Mesodermal cell (in vitro differentiated cells): Measurements from ENCODE around the gene MIEF1.
"Not testable (repeated sequence)": the region's sequence is repeated elsewhere in the genome, so short reads cannot be mapped to it uniquely, and the experiment has no call there.

Experiments
- H3K27ac ChIP-seq: 2 replicates; pipeline ENCODE4 v1.7.0; 2013; ENCODE audit warnings: mild to moderate bottlenecking, low read depth, low read length, moderate library complexity; ENCODE audit not compliant: severe bottlenecking
- H3K36me3 ChIP-seq: 2 replicates; pipeline ENCODE4 v1.7.1; 2013; ENCODE audit warnings: mild to moderate bottlenecking, low read length, moderate library complexity; ENCODE audit not compliant: control insufficient read depth, insufficient read depth
- H3K4me1 ChIP-seq: one replicate; pipeline ENCODE4 v1.7.1; 2013; ENCODE audit warnings: mild to moderate bottlenecking, low read length; ENCODE audit not compliant: insufficient read depth, control insufficient read depth, poor library complexity, severe bottlenecking
- H3K4me3 ChIP-seq: 2 replicates; pipeline ENCODE4 v1.7.0; 2013; ENCODE audit warnings: low read length, control low read depth, mild to moderate bottlenecking; ENCODE audit not compliant: insufficient read depth, poor library complexity, severe bottlenecking; ENCODE audit errors: extremely low read depth
- H3K9me3 ChIP-seq: 2 replicates; pipeline ENCODE4 v1.7.1; 2013; ENCODE audit warnings: mild to moderate bottlenecking, low read length, moderate library complexity; ENCODE audit not compliant: control insufficient read depth
- WGBS, 2 experiments: methylation state at CpG; one replicate each; pipeline ENCODE4 v1.1.5; 2013; ENCODE audit warnings: missing lambda C conversion rate in 2 of 2; ENCODE audit not compliant: insufficient coverage in 2 of 2; 5-methylcytosine and 5-hydroxymethylcytosine counted together

Gene MIEF1

DNA sequence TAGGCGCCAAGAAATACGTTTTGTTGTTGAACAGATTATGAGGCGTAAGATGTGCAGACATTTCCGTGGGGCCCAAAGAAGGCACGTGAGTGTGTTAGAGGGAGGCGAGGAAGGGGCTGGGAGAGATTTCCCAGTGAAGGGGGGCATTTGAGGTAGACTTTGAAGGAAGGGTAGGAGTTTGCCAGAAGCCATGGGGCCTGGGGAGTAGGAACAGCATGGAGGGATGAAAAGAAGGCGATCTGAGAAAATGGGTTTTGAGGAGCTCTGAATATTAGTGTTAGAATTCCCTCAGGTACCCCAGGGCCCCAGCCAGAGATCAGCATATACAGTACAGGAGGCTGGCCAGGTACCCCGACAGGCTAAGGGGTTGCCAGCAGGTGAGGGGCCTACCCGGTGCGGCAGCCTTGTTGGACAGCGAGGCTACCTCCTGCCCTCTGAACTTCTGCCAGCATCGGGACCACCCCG lies 414 bp upstream of the MIEF1 start:
- 43 to 44% methylated on average over 13 of the region's 13 CpGs for WGBS, 2 experiments
- peak overlapping the region; percentile 49 for H3K27ac ChIP-seq
- peak overlapping the region; percentile 94 for H3K4me3 ChIP-seq
- peaks cover 32% of the 10 kb centered on the region for H3K36me3 ChIP-seq
- H3K9me3 ChIP-seq, result no peaks in the 10 kb centered on the region
- peaks cover 6% of the 10 kb centered on the region for H3K4me1 ChIP-seq

DNA sequence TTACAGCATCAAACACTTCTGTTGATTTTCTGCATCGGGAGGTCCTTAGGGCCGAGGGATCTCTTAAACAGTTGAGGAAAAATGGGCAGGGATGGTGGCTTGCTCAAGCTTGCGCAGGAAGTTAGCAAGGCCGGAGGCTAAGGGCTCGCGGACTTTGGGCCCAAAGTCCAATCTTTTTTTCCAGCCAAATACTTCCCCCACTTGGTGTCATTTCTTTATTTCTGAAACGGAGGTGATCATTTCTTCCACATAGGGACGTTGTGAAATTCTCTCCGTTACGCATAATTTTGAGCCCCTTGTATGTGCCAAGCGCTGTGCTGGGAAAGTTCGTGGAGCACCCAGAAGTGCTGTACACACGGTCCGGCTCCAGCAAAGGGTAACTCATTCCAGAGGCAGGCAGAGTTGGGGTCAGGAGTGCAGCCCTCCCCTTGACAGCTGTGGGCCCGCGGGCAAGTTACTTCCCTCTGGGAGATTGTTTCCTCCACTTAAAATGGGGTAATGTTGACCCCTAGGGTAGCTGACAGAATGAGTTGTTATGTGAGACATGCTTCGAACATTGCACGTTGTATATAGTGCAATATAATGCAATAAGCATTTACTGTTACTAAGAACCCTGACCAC lies 809 bp downstream of the MIEF1 start:
- WGBS, 2 experiments, result 32 to 37% methylated on average over 10 to 16 of the region's 18 CpGs
- Histone ChIP-seq H3K9me3 (no peaks in the 10 kb centered on the region), H3K27ac (peak overlapping the region; percentile 30), H3K4me1 (peaks cover 6% of the 10 kb centered on the region), H3K4me3 (peak overlapping the region; percentile 94), H3K36me3 (peaks cover 43% of the 10 kb centered on the region)

DNA sequence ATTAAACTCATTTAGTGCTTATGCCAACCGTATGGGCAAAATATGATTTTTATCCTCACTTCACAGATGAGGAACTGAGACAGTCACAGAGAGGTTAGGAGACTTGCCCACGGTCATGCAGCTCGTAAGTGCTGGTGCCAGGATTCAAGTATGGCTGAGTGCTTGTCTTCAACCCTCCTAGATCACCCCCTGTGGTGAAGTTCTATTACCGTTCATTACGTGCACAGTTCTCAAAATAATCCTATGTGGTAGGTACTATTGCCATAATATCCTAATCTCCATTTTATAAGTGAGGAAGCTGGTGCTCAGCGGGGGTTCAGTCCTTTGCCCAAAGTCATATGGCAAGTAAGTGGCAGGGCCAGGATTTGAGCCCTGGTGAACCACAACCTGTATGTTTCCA lies 1.5 kb downstream of the MIEF1 start:
- Histone ChIP-seq H3K4me3 (peak overlapping the region; percentile 94), H3K27ac (no peak overlapping the region), H3K36me3 (peaks cover 50% of the 10 kb centered on the region), H3K9me3 (no peaks in the 10 kb centered on the region), H3K4me1 (peaks cover 6% of the 10 kb centered on the region)
- 95 to 100% methylated on average over 3 to 4 of the region's 6 CpGs for WGBS, 2 experiments

DNA sequence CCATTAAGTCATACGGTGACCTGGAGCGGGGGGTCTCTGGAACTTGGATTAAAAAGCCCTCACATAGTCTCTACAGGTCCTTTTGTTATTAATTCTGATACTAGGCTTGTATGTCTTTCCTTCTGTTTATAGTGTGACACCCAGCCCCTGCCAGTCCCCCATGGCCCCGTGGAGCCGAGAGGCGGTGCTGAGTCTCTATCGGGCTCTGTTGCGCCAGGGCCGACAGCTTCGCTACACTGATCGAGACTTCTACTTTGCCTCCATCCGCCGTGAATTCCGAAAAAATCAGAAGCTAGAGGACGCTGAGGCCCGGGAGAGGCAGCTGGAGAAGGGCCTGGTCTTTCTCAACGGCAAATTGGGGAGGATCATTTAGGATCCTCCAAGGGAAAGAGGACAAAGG lies 2.0 kb downstream of the MIEF1 start:
- 96 to 99% methylated on average over 14 to 15 of the region's 16 CpGs for WGBS, 2 experiments
- H3K36me3 ChIP-seq, result peaks cover 55% of the 10 kb centered on the region
- H3K27ac ChIP-seq, result no peak overlapping the region
- H3K4me1 ChIP-seq, result peaks cover 6% of the 10 kb centered on the region
- H3K4me3 ChIP-seq, result no peak overlapping the region
- H3K9me3 ChIP-seq, result no peaks in the 10 kb centered on the region

DNA sequence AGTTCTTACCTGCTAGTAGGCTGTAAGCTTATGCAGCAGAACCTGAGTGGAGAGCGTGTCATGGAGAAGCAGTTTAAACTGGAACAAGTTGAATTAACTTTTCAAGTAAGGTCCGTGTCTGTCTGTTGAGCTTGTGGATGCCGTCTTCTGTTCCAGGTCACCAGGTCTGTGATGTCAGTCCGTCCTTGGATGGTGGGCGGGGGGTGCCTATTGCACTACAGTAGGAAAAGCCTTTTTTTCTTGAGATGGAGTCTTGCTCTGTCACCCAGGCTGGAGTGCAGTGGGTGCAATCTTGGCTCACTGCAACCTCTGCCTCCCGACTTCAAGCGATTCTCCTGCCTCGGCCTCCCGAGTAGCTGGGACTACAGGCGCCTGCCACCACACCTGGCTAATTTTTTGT lies 4.9 kb downstream of the MIEF1 start:
- H3K36me3 ChIP-seq, result peaks cover 84% of the 10 kb centered on the region
- 93 to 95% methylated on average over 6 of the region's 10 CpGs for WGBS, 2 experiments
- not testable (repeated sequence) for H3K4me3 ChIP-seq, H3K27ac ChIP-seq, H3K4me1 ChIP-seq, H3K9me3 ChIP-seq

DNA sequence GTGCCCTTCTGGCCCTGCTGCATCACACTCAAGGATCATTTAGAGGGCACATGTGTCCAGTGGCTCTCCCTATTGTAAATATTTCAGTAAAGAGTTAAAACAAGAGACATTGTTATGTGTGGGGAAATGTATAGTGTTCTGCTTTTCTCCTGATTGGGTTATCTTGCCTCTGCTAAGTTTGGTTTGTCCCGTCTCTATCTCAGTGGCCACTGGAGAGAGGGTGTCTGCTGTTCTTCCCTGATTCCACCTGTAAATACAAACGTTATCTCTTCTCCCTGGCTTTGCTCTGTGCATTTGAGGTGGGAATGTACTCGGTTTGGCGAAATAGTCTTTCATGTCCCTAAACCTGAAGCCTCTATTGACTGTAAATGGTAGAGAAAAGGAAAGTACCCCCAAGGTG lies 6.3 kb downstream of the MIEF1 start:
- Histone ChIP-seq H3K4me1 (peaks cover 2% of the 10 kb centered on the region), H3K4me3 (no peak overlapping the region), H3K36me3 (peaks cover 93% of the 10 kb centered on the region), H3K27ac (no peak overlapping the region), H3K9me3 (no peaks in the 10 kb centered on the region)
- 86 to 100% methylated on average over 2 of the region's 4 CpGs for WGBS, 2 experiments

DNA sequence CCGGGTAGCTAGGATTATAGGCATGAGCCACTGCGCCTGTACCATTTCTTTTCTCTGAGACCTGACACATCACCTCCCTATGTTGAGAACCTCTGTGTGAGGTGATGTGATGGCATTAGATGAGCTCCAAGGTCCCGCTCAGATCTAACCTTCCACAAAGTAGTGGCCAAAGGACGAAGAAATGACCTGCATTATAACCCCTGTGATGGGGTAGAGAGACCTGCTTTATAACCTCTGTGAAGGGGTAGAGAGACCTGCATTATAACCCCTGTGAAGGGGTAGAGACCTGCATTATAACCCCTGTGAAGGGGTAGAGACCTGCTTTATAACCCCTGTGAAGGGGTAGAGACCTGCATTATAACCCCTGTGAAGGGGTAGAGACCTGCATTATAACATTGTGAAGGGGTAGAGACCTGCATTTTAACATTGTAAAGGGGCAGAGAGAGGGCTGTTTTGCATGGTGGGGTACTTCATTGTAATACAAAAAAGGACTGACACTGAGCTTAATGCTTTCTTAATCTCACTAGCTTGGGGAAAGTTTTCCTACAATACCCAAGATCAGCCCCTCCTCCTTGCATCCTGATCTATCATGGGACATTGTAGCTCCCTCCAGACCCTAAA lies 8.5 kb downstream of the MIEF1 start:
- H3K4me3 ChIP-seq, result no peak overlapping the region
- peaks cover 95% of the 10 kb centered on the region for H3K36me3 ChIP-seq
- H3K27ac ChIP-seq, result no peak overlapping the region
- H3K4me1 ChIP-seq, result no peaks in the 10 kb centered on the region
- H3K9me3 ChIP-seq, result no peaks in the 10 kb centered on the region
- no CpG with 5 or more reads among the region's 4 CpGs for WGBS, 2 experiments

DNA sequence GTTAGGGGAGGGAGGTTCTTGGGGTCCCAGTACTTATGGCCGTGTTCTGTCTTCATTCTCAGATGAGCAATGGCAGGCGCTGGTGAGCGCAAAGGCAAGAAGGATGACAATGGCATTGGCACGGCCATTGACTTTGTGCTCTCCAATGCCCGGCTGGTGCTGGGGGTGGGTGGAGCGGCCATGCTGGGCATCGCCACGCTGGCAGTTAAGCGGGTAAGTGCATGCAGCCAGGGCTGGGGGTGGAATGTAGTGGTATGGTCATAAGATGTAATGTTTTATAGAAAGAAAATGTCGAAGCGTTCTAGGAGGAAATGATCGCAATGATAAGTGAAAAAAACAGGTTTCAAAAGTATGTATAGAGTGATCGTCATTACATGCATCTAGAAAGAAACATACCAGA lies 9.1 kb downstream of the MIEF1 start:
- H3K36me3 ChIP-seq, result peaks cover 95% of the 10 kb centered on the region
- no peak overlapping the region for H3K27ac ChIP-seq
- no peak overlapping the region for H3K4me3 ChIP-seq
- no peaks in the 10 kb centered on the region for H3K9me3 ChIP-seq
- WGBS, 2 experiments, result 96 to 97% methylated on average over 5 to 10 of the region's 13 CpGs
- H3K4me1 ChIP-seq, result no peaks in the 10 kb centered on the region

DNA sequence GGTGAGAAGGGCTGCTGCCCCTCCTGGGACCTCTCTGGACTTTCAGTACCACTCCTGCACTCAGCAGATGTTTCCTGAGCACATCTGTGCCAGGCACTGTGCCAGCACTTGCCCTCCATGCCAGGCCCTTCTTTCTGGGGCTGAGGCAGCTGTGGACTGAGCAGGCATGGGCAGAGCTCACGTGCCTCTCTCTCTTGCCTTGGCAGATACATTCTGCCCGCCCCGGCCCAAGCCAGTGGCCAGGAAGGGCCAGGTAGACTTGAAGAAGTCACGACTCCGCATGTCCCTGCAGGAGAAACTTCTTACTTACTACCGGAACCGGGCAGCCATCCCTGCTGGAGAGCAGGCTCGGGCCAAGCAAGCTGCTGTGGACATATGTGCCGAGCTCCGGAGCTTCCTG lies 9.9 kb downstream of the MIEF1 start:
- WGBS, 2 experiments, result 91 to 99% methylated on average over 10 of the region's 10 CpGs
- no peaks in the 10 kb centered on the region for H3K9me3 ChIP-seq
- no peaks in the 10 kb centered on the region for H3K4me1 ChIP-seq
- no peak overlapping the region for H3K27ac ChIP-seq
- peaks cover 95% of the 10 kb centered on the region for H3K36me3 ChIP-seq
- no peak overlapping the region for H3K4me3 ChIP-seq

DNA sequence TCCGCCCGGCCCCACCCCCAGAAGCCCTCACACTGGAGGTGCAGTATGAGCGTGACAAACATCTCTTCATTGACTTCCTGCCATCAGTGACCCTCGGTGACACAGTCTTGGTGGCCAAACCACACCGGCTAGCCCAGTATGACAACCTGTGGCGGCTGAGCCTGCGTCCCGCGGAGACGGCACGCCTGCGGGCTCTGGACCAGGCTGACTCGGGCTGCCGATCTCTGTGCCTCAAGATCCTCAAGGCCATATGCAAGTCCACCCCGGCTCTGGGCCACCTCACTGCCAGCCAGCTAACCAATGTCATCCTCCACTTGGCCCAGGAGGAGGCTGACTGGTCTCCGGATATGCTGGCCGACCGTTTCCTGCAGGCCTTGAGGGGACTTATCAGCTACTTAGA lies 11.7 kb downstream of the MIEF1 start:
- peaks cover 90% of the 10 kb centered on the region for H3K36me3 ChIP-seq
- H3K9me3 ChIP-seq, result no peaks in the 10 kb centered on the region
- H3K4me1 ChIP-seq, result peaks cover 5% of the 10 kb centered on the region
- 93 to 99% methylated on average over 8 to 18 of the region's 18 CpGs for WGBS, 2 experiments
- no peak overlapping the region for H3K4me3 ChIP-seq
- no peak overlapping the region for H3K27ac ChIP-seq

DNA sequence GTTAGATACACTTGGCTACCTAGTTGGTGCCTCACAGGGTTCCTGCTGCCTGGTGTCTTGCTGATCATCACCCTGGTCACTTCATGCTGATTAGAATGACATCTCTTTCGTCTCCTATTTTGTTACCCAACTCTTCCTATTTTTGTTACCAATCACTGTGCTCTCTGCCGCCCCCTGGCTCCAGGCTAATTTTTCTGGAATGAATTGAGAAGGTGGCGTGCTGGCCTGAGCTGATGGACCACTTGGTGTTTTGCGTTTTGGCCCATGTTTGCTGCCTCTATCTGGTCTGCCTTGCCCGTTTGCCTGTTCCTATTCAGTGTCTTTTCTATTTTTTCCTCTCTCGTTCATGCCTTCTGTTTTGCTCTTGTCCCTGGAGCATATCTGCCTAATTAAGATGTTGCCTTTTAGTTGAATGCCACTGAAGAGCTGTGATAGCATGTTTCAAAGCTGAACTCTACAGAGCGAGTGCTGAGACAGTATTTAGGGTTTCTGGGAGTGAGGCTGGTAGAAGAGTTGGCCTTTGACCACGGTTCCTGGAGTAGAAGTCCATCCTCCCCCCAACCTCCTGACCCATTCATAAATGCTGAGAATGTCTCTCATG lies 12.4 kb downstream of the MIEF1 start:
- Histone ChIP-seq H3K36me3 (peaks cover 83% of the 10 kb centered on the region), H3K4me3 (no peak overlapping the region), H3K27ac (no peak overlapping the region), H3K9me3 (no peaks in the 10 kb centered on the region), H3K4me1 (peaks cover 5% of the 10 kb centered on the region)
- WGBS, 2 experiments, result 67 to 73% methylated on average over 4 to 7 of the region's 8 CpGs
